Hepatocyte (in vitro differentiated cells): Measurements from ENCODE around the gene KRTAP12-3.

Experiments used
- CTCF ChIP-seq: fragments of 200-600 bp; sonication (generic); IDR thresholded peaks from 2 replicates; pipeline ENCODE4 v1.5.1; 2016; ENCODE audit warnings: antibody characterized with exemption, mild to moderate bottlenecking; ENCODE audit not compliant: poor library complexity
- EZH2 ChIP-seq: fragments of 200-600 bp; sonication (generic); IDR thresholded peaks from 2 replicates; pipeline ENCODE4 v1.6.1; 2016; ENCODE audit warnings: antibody characterized with exemption, mild to moderate bottlenecking, borderline replicate concordance

- no peak for TF ChIP-seq EZH2
- no peak for TF ChIP-seq CTCF
Measured at GRCh38 chr21:44654576-44655175, 3.1 kb upstream of the KRTAP12-3 start, which contains the start of gene KRTAP12-4.
